ENCODE measurements around the gene TUBB3. TPM values are rescaled to one million over a fixed set of nuclear protein-coding genes. Genes with fewer than 3 reads are reported as not detected.

TUBB3 gene
- total and polyA plus RNA-seq, 9 of the 15 experiments (the other 6 are each of a cell fraction or from before 2014, with no cell fraction given) = 0.18 to 12.5 (median 5.0) TPM

GRCh38 chr16:89971495-89972243, 48.5 kb downstream of the TUBB3 start (continued):
- TF ChIP-seq RBBP5 (IDR thresholded peaks at IDR 0.05; ENCODE audit: borderline replicate concordance, insufficient read depth, low read length, poor library complexity, severe bottlenecking) = peak; percentile 9
- no peak for TF ChIP-seq BRD4 (IDR thresholded peaks at IDR 0.05)
- no peak for TF ChIP-seq KLF6 (CRISPR knock-in tag; IDR thresholded peaks at IDR 0.05; ENCODE audit: borderline replicate concordance)
- TF ChIP-seq HDAC8 (tag; IDR thresholded peaks at IDR 0.05) = no peak
- TF ChIP-seq SAP30 (IDR thresholded peaks at IDR 0.05; ENCODE audit: borderline replicate concordance, insufficient read depth, low read depth, low read length, poor library complexity, severe bottlenecking) = no peak
- no peak for TF ChIP-seq GMEB1 (CRISPR knock-in tag; IDR thresholded peaks at IDR 0.05)
- TF ChIP-seq ZEB2 (IDR thresholded peaks at IDR 0.05) = no peak
- no peak for TF ChIP-seq POLR3A (IDR thresholded peaks at IDR 0.05; ENCODE audit: borderline replicate concordance, extremely low read depth, insufficient read depth, insufficient read length)
- peak; percentile 30; the same call in 1 of the 2 replicates for TF ChIP-seq EHMT2 (IDR thresholded peaks at IDR 0.05)
- no peak for TF ChIP-seq MLX (CRISPR knock-in tag; conservative IDR thresholded peaks at IDR 0.05)
- TF ChIP-seq FOS (IDR thresholded peaks at IDR 0.05; ENCODE audit: extremely low read depth, insufficient read length) = no peak
- no peak for TF ChIP-seq E2F3 (CRISPR knock-in tag; IDR thresholded peaks at IDR 0.05)
- no peak for TF ChIP-seq ZFP30 (CRISPR knock-in tag; IDR thresholded peaks at IDR 0.05; ENCODE audit: borderline replicate concordance)
- no peak for TF ChIP-seq CBX2 (IDR thresholded peaks at IDR 0.05; ENCODE audit: insufficient read depth, low read length, poor library complexity, severe bottlenecking)
- no peak for TF ChIP-seq ATF2 (CRISPR knock-in tag; IDR thresholded peaks at IDR 0.05)
- no peak for TF ChIP-seq DDX20 (tag; IDR thresholded peaks at IDR 0.05; ENCODE audit: low read depth)
- no peak for TF ChIP-seq HNRNPH1 (optimal IDR thresholded peaks at IDR 0.05; ENCODE audit: low read depth, low read length)
- TF ChIP-seq MITF (IDR thresholded peaks at IDR 0.05) = no peak
- no peak for TF ChIP-seq HMBOX1 (IDR thresholded peaks at IDR 0.05)
- TF ChIP-seq ZNF224 (CRISPR knock-in tag; IDR thresholded peaks at IDR 0.05) = no peak

Measured in K562 (cell line).